Activated CD8-positive, alpha-beta T cell treated with anti-CD3 and anti-CD28 coated beads for 36 hours (primary cell): ENCODE measurements around the gene ITIH5. TPM values are rescaled to one million over a fixed set of nuclear protein-coding genes. Genes with fewer than 3 reads are reported as not detected.
"Not testable (repeated sequence)": the region's sequence is repeated elsewhere in the genome, so short reads cannot be mapped to it uniquely, and the experiment has no call there.

Experiments used
- ATAC-seq: fragments of 200-7000 bp; cut with Tn5 transposase; one replicate; pipeline ENCODE4 v1.10.0; 2021; ENCODE audit warnings: mild to moderate bottlenecking, moderate library complexity
- CTCF ChIA-PET: fragments of 350-600 bp; sonication (Branson Sonifier 250); formaldehyde crosslinking; loops from one replicate; lab custom pipeline; 2021; ENCODE audit warnings: antibody characterized with exemption; lab: Charles Lee
- POLR2A ChIA-PET: fragments of 350-600 bp; sonication (Branson Sonifier 250); formaldehyde crosslinking; loops from one replicate; lab custom pipeline; 2021; ENCODE audit warnings: antibody characterized with exemption; lab: Charles Lee
- DNase-seq: peaks from one replicate; pipeline ENCODE4 v3.0.0-alpha.2; 2020
- H3K27ac Mint-ChIP-seq: one replicate; pipeline ENCODE4 v1.8.0; 2021; ENCODE audit warnings: mild to moderate bottlenecking, mixed read lengths
- H3K27me3 Mint-ChIP-seq: one replicate; pipeline ENCODE4 v1.8.0; 2021; ENCODE audit warnings: mixed read lengths
- H3K36me3 Mint-ChIP-seq: one replicate; pipeline ENCODE4 v1.8.0; 2021; ENCODE audit warnings: low read depth, mixed read lengths
- H3K4me1 Mint-ChIP-seq: one replicate; pipeline ENCODE4 v1.8.0; 2021; ENCODE audit warnings: low read depth, mixed read lengths
- H3K4me3 Mint-ChIP-seq: one replicate; pipeline ENCODE4 v1.8.0; 2021; ENCODE audit warnings: mild to moderate bottlenecking, moderate library complexity, mixed read lengths
- H3K9me3 Mint-ChIP-seq: one replicate; pipeline ENCODE4 v1.8.0; 2021; ENCODE audit warnings: mixed read lengths
- CTCF ChIP-seq: fragments of 200-600 bp; IDR thresholded peaks from one replicate; pipeline ENCODE4 v1.8.0; 2022; ENCODE audit warnings: antibody characterized with exemption, mild to moderate bottlenecking
- intact Hi-C: fragments of 100-400 bp; cut with micrococcal nuclease; formaldehyde crosslinking; loops from one replicate; pipeline ENCODE4 v1.10.0; 2022
- total RNA-seq, 2 experiments: library from RNA; stranded (reverse); gene quantifications; one replicate each; pipeline ENCODE4 v1.2.3, GENCODE V29; 2021

The ITIH5 gene
- total RNA-seq, 2 experiments from 2014 or later: not detected

- CTCF ChIA-PET: interaction anchor here (1.9 to 2.7 kb wide), 2 partner anchors 22 to 139 kb away, joined by 7 to 10 read pairs; no protein-coding TSS in a partner anchor
- no peak for TF ChIP-seq CTCF
- POLR2A ChIA-PET: no interaction called here
- Mint-ChIP-seq H3K9me3 (no peaks in the 10 kb centered on the region), H3K4me3 (no peak overlapping the region), H3K36me3 (no peaks in the 10 kb centered on the region), H3K27me3 (peaks cover 41% of the 10 kb centered on the region), H3K27ac (no peak overlapping the region), H3K4me1 (peaks cover 9% of the 10 kb centered on the region)
- DNase-seq: no peak
- intact Hi-C loops: no loop called here
- ATAC-seq: no peak
Measured at GRCh38 chr10:7664707-7665106, 2.1 kb downstream of the ITIH5 start.

DNA sequence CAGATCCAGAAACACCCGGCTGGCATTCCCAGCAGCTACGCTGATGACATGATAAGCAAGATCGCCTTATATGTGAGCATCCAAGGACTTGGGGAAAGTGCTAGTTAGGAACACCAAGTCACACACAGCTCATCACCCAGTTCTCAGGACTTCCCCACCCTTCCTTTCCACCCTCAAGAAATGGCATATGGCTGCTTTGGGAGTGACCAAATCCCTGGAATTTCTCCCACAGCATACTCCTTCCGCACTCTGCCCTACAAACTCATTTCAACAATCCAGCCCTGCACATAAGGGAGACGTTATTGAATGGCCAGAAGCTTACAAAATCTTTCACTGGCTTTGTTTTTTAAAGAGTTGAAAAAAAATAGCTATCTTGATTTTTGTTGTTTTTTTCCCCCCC lies 4.2 kb downstream of the ITIH5 start:
- Mint-ChIP-seq H3K4me3 (no peak overlapping the region), H3K36me3 (no peaks in the 10 kb centered on the region), H3K9me3 (no peaks in the 10 kb centered on the region), H3K27me3 (peaks cover 30% of the 10 kb centered on the region), H3K27ac (no peak overlapping the region), H3K4me1 (peaks cover 7% of the 10 kb centered on the region)
- DNase-seq (no peak), ATAC-seq (no peak)
- intact Hi-C loops: no loop called here
- no peak for TF ChIP-seq CTCF
- CTCF ChIA-PET: interaction anchor here (0.9 to 2.7 kb wide), 2 partner anchors 24 to 137 kb away, joined by 5 to 10 read pairs; no protein-coding TSS in a partner anchor
- POLR2A ChIA-PET: no interaction called here

DNA sequence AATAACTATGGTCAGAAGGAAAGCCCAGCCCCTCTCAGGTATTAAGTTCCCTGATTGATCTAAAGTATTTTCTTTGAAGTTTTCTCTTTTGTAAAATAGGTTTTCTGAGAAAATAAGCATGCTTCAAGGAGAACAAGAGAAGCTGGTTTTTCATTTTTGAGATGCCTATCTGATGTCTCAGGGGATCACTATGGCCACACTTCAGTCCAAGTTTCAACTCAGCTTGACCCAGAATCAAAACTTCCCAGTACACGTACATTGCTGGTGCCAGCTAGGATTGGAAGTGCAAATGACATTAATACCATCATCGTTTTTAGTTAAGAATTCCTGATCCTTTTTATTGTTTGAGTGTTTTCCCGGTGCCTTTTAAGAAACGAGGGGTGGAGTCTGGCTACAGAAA lies 7.2 kb downstream of the ITIH5 start:
- Mint-ChIP-seq H3K27me3 (peaks cover 16% of the 10 kb centered on the region), H3K9me3 (no peaks in the 10 kb centered on the region), H3K4me1 (no peaks in the 10 kb centered on the region), H3K4me3 (no peak overlapping the region), H3K36me3 (no peaks in the 10 kb centered on the region), H3K27ac (no peak overlapping the region)
- intact Hi-C loops: no loop called here
- ChIA-PET POLR2A (no interaction called here), CTCF (no interaction called here)
- no peak for TF ChIP-seq CTCF
- no peak for DNase-seq
- ATAC-seq: no peak

DNA sequence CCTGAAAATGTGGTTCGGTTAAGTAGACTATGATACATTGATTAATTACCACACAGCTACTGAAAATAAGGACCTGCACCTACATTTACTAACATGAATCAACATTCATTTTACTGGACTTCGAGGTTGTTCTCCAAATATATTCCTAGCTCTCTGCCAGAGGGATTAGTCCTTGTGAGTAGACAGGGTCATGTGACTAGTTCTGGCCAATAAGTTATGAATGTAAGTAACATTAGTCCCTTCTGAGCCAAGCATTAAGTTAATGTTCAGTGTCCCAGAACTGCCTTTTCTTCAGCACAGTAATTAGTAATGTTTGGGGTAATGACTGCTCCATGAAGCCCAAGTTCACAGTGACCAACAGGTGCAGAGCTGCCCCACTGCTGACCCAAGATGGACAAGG lies 9.2 kb downstream of the ITIH5 start:
- no peaks in the 10 kb centered on the region for H3K4me1 Mint-ChIP-seq
- no peak for TF ChIP-seq CTCF
- H3K36me3 Mint-ChIP-seq: no peaks in the 10 kb centered on the region
- H3K27me3 Mint-ChIP-seq: peaks cover 12% of the 10 kb centered on the region
- intact Hi-C loops: no loop called here
- ChIA-PET POLR2A (no interaction called here), CTCF (interaction anchor here (0.9 kb wide), 1 partner anchor 132 kb away, joined by 3 read pairs; no protein-coding TSS in a partner anchor)
- no peak for ATAC-seq
- no peaks in the 10 kb centered on the region for H3K9me3 Mint-ChIP-seq
- DNase-seq: no peak
- H3K4me3 Mint-ChIP-seq: no peak overlapping the region
- H3K27ac Mint-ChIP-seq: no peak overlapping the region

DNA sequence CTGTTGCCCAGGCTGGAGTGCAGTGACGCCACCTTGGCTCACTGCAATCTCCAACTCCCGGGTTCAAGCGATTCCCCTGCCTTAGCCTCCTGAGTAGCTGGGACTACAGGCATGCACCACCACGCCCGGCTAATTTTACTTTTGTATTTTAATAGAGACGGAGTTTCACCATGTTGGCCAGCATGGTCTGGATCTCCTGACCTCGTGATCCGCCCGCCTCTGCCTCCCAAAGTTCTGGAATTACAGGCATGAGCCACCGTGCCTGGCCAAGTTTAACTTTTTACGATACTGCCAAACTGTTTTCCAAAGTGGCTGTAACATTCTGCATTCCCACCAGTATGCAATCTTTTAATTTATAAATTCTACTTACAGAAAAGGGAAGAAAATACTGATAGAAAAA lies 9.7 kb downstream of the ITIH5 start:
- H3K4me1 Mint-ChIP-seq, H3K27ac Mint-ChIP-seq, H3K27me3 Mint-ChIP-seq, H3K36me3 Mint-ChIP-seq, DNase-seq, ATAC-seq, H3K9me3 Mint-ChIP-seq, H3K4me3 Mint-ChIP-seq, intact Hi-C loops, POLR2A ChIA-PET: not testable (repeated sequence)
- CTCF ChIA-PET: interaction anchor here (0.9 kb wide), 1 partner anchor 131 kb away, joined by 3 read pairs; no protein-coding TSS in a partner anchor
